AML-193 (cell line): ENCODE results near the gene XRCC3.

Experiments
- DNase-seq, 2 experiments: peaks; one replicate each; lab custom pipeline; 2025; lab: John Stamatoyannopoulos, UW

XRCC3 gene

DNA sequence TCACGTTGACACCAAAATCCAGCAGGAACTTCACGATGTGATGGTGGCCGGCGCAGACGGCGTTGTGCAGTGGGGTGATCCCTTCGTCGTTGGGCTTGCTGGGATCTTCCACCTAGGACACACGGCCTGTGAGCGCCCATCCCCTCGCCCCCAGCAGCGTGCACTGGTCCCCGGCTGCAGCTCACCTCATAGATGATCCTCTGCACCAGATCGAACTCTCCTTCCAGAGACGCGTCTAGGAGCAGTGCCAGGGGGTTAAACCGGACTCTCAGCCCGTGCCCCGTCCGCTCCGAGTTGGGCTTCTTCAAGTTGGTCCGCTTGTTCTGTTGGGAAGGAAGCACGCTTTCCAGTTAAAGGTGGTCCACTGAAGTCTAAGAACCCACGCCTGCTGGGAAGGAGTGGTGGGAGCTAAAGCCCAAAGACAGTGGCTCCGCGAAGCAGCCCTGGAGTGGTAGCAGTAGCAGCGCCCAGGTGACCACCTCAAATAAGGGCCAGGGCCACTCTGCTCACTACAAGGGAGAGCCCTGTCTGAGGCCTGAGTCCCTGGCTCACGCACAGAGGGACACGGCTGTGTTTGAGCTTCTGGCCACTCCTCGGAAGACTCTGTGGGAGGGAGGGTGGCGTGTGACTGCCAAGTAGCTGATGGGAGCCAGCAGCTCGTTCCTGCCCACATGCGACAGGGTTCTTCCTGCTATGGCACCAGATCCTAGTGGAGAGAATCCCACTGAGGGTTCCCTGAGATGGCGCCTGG lies 23.6 kb upstream of the XRCC3 start:
- DNase-seq = no peak

DNA sequence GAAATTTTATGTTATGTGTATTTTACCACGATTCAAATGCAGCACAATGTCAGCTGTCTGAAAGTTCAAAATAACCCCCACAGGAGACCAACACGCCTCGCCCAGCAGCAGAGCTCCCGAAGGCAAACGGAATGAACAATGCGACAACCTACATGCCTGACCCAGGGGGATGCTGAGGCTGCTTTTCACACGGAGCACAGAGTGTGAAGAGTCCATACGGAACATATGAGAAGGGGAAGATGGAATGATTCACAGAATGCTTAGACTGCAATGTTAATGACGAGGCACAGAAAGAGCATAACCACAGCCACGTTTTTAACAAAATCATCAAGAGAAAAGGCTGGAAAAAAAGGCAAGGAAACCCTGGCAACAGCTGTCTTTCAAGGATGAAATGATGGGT lies 22.9 kb upstream of the XRCC3 start:
- DNase-seq = no peak

DNA sequence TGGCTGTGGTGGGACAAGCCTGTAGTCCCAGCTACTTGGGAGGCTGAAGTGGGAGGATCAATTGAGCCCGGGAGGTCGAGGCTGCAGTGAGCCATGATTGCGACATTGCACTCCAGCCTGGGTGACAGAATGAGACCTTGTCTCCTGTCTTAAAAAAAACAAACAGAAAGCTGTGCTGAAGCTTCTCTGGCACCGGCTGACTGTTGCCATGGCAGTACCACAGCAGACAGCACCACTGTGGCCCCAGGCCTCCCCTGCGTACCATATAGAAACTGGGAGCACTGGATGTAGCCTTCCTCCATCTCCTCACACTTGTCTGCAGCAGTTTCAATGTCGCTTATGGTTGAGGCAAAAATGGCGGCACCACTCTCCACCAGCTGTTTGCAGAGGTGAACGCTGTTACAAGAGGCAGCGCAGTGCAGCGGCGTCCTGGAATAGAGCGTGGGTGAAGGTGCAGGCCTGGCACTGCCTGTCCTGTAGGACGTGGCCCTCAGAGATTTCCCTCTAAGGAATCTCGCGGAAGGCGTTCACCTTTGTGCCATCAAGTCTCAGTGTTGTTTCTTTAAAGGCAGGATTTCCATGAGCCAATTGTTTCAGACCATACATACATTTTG lies 22.3 kb upstream of the XRCC3 start:
- no peak for DNase-seq

DNA sequence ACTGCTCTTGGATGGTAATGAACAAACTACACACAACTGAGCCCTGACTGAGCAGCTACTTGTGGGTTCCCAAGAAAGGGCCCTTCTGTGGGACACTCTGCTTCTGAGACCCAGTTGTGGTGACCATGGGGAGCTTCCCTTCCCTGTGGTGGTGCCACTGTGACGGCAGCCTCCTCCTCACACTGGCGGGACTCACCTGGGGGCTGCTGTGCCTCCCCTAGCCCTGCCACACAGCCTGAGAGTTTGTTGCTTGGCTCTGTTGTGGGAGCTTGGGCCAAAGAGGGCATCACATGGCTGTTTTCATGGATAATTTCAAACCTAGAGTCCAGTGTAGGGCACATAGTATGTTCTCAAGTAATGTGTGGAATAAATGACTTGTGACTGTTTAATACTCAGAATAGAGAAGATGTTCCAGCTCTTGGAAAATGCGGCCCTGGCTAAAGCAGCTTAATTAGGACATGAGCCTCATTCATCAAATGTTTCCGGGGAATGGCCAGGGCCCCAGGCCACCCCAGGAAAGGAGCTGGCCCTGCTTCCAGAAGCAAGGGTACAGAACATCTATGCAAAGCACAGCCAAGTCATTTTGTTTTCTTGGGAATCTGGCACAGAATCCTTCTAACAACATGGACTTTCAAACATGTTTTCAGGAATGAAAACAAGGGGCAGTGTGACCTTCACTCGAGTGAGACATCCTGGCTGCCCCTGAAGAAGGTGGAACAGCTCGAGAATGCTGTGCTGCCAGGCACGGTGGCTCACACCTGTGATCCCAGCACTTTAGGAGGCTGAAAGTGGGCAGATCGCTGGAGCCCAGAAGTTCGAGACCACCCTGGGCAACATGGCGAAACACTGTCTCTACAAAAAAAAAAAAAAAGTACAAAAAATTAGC lies 21.5 kb upstream of the XRCC3 start:
- no peak for DNase-seq

DNA sequence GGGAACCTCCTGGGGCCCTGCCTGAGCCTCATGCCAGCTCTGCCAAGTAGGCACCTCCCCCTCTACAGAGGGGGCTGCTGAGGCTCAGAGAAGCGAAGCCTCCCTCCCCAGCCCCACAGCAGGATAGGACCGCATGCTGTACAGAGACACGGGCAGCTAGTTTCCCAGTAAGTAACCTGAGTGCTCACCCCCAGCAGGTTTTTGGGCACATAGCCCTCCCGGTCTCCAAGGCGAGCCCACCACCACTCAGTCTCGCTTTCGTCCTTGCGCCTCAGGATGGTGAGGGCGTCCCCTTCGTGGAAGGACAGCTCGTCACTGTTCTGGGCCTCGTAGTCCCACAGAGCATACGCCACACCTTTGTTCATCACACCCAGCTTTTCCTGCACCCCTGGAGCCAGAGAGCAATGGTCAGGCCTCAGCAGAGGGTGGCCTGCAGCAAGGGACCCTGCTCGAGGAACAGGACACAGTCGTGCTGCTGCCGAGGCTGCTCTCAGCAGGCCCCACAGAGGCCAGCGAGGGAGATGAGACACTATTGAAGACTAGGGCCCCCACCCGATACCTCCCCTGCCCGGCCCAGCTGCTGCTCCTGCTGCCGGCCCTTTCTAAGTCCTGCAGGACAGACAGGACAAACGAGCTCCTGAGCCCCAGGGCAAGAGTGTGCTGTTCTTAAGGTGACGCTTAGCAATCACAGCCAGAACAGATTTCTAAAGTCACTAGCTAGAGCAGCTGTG lies 20.7 kb upstream of the XRCC3 start:
- no peak for DNase-seq

DNA sequence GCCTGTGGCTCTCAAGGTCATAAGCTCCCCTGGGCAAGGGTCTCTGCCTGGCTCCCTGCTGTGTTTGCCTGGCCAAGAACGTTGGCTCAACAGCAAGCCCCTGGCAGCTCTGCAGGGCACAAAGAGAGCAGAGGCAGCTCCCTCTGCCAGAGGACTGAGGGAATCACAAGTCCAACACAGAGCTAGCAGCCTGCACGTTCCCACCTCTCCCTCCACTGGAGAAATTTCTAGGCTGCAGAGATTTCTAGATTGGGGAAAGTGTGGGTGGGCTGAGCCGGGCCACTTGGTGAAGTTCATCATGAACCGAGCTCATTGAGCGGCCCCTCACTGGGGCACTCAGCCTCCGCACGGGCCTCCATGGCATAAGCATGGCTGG lies 20.2 kb upstream of the XRCC3 start:
- DNase-seq = no peak

DNA sequence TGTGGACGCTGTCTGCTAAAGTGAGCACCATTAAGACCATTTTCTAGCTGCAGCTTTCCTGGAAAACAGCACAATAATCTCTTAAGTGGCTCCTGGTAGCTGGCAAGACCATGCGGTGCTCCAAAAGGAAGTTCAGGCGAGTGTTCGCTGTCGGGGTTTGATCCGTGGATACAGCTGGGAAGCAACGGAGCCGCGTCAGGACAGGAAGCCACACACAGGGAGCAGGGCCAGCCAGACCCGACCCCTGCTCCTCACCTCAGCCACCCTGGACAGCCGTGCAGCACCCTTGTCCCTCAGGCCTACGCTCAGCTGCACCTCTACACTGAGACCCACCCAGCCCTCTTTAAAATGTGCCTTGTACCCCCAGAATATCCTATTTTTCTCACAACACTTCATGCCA lies 19.8 kb upstream of the XRCC3 start:
- no peak for DNase-seq

DNA sequence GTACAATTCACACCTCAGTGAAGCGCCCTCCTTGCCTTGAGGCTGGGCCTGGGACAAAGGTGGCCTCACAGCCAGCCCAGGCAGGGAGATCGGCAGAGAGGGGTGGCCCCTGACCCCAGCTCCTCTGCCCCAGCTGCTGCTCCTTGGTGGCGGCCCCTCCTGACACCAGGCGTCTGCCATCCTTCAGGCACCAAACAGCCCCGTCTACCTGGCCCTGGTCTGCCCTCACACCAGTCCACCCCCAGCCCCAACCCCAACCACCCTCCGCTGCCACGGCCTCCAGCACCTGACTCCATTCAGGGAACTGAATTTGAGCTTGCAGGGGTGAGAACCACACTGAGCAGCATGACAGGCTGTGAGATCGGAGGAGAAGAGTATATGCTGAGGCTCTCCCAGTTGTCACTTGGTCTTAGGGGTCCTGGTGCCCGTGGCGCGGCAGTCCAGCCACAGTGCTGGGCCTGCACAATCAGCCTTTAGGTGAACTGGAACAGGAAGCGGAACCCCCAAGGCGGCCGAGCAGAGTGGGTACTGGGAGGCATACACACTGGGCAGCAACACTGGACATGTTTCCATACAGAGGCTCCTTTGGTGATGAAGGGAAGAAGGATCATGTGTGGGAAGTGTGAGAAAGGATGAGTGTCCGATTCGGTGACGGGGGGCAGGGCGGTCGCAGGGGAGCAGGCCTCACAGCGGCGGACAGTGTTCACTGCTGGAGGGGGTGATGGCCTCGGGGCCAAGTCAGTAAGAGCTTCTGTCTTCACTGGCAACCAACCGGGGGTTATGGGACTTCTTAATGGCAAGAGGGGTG lies 19.0 kb upstream of the XRCC3 start:
- no peak for DNase-seq

DNA sequence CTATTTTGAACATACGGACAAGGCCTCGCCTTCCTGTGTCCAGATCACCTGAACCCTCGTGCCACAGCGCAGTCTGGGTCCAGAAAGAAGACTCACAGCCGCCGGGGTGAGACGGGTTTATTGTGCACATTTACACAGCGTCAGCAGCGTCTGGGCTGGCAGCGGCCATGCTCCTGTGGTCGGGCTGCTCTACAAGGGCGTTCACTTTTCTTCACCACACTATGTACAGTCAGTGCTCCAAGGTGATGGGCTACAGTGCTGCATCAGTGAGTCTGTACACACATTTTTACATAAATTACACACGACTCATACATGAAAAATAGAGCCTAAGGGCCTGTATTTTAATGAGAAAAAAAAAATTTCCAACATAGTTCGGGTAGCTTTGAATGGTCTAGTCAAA lies 18.4 kb upstream of the XRCC3 start:
- no peak for DNase-seq

DNA sequence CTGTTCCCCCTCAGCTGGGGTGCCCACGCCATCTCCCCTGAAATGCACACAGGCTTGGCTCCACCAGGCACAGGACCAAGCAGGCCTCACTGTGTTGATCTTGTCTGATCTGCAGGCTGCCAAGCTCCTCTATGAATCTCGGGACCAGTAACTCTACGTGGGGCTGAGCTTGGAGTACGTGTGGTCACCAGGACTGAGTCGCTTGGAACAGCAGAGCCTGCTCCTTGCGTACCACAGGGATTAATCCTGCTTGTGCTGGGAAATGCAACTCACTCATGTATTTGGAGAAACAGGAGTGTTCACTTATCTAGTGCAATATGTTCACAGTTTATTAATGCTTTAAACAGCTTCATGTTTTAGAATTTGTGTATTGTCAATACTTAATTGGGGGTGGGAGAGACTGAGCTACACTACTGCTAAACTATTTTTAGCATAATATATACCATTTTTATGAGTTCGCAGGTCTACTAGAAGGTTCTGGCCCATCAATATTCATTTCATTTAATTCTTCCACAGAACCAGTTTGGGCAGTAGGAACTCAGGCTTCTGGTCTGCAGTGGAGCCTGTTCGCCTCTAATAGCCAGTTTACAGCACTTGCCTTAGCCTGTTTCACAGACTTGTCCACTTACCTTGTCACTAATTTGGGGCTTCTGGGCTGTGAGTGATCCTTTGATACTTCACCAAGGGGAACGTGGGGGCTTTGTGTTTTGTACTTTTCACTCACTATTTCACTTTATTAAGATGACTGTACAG lies 17.8 kb upstream of the XRCC3 start:
- DNase-seq = no peak

DNA sequence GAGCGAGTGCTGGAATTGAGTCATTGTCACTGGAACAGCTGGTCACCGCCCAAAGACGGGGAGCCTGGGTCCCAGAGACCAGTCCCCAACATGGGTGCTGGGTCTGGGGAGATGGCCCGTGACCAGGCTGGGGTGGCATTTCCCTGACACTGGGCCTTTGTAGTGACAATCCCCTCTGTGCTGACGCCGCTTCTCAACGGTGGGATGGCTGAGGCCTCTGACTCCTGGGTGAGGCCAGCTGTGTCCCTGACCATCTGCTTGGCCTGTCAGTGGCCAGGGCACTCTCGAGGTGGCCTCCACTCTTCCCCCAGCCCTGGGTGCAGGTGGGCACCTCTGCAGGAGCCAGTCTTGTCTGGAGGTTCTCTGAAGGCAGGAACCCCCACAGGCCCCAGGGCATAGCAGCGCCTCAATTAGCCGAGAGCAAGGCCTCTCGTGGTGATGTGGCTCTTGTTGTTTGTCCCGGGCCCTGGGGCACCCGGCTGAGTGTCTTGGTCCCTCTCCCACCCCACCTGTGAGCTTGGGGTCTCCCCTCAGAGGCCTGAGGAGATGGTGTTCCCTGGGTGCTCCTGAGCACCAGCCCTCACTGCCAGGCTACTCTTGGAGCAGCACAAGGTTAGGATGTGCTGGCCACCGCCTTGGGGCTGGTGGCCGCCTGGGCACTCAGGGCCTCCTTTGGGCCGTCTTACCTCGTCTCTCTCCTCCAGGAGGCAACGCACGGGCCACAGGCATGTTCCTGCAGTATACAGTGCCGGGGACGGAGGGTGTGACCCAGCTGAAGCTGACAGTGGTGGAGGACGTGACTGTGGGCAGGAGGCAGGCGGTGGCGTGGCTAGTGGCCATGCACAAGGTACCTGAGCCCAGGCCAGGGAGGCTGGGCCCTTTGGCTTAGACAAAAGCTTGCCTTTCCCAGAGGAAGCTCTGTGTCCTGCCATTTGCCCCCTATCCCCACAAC lies 16.9 kb upstream of the XRCC3 start:
- no peak for DNase-seq

DNA sequence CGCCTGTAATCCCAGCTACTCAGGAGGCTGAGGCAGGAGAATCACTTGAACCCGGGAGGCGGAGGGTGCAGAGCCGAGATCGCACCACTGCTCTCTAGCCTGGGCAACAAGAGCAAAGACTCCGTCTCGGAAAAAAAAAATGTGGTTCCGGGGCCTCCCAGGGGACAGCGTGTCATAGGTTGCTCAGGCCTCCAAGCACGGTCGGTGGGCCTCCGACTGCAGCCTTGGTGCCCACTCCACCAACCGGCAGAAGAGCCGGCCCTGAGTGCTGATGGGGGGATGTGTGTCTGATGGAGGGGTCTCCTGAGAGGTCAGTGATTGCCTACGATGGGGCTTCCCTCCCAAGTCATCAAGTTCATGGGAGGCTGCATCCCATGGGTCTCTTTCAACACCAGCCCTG lies 16.2 kb upstream of the XRCC3 start:
- DNase-seq = no peak

DNA sequence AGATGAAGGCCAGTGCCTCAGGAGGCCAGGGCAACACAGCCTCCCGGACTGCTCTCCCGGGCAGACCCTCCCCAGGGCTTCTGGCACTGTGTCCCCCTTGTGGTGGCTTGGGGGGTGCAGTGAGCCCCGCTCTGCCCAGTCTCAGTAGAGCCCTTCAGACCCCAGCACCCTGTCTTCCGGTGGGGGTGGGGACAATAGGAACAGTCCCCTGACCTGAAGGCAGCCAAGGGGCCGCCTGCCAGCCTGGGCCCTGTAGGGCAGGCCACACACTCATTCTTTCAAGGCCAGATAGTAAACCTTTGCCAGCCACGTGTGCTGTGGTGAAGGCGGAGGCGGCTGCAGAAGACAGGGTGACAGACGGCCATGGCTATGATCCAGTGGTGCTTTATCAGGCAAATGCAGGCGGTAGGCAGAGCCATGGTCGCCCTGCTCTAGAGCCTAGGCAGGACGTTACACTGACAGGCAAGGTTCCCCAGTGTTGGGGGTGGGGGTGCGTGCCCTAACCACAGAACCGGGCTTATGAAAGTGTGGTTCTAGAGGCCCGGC lies 15.3 kb upstream of the XRCC3 start:
- DNase-seq = no peak

DNA sequence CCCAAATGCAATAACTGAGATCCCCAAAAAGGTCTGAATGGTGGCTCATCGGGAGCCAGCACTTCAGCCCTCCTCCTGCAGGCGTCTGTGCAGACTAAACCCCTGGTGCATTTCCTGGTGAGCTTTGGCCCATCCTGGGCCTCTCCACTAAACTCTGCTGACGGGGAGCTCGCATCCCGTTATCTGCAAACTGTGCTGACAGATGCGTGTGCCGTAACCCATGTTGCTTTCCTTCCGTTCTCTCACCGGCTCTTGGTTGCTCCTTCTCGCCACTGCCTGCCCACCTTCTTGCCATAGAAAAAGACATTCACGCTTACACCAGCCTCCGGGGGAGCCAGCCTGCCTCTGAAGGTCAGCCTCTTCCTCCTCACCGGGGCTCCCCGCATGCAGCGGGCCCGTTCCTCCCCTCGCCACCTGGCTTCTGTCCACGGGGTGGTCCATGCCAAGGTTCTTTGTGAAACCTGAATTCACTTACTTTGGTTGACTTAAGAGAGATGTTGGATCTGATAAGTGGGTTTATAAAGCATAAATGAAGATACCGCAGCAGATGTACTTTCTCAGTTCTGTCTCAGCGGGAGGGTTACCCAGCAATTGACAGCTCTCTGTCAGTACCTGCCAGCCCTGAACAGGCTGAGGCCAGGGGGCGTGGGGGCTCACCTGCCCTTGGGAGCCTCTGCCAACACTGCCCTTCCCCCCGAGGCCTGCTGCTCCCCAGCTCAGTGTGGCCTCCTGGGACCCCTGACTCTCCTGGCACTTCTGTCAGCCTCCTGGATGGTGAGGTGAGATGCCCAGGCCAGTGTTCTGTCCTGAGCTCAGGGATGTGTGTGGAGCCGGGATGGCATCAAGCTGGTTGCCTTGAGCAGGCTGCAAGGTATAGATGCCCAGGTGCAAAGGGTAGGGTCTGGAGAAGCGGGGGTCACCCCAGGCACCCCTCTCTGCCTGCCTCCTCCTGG lies 14.5 kb upstream of the XRCC3 start:
- DNase-seq = no peak

DNA sequence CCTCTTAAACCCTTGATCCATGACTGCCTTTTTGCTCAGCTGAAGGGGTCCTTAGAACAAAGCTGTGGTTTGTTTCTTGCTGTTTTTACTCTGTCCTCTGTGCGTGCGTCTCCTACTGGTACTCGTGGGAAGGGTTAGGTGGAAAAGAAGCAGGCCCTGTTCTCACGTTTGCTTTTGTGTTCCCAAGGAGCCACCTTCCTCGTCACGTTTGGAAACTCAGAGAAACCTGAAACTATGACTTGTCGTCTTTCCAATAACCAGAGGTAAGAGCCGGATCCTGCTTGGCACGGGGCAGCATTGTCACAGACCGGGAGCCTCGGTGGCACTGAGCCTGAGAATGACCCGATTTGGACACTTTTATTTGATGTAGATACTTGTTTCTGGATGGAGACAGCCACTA lies 13.5 kb upstream of the XRCC3 start:
- DNase-seq = no peak

DNA sequence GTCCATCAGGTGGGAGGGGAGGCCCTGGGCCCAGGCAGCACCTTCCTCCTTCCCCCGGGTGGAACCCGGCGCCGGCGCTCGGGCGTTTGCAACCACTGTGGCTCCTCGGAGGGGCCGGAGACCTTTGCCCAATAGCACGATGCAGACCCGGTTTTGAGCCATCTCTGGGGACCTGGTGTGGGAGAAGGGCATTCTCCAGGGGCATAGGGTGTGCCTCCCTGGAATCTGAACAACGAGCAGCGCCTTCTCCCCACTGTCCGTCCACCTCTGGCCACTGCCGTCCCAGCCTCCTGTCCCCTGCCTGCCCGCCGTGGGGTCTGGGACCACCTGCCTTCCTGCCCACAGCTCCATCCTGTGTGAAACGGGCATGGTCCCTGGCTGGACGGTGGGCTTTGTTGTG lies 12.9 kb upstream of the XRCC3 start:
- no peak for DNase-seq

DNA sequence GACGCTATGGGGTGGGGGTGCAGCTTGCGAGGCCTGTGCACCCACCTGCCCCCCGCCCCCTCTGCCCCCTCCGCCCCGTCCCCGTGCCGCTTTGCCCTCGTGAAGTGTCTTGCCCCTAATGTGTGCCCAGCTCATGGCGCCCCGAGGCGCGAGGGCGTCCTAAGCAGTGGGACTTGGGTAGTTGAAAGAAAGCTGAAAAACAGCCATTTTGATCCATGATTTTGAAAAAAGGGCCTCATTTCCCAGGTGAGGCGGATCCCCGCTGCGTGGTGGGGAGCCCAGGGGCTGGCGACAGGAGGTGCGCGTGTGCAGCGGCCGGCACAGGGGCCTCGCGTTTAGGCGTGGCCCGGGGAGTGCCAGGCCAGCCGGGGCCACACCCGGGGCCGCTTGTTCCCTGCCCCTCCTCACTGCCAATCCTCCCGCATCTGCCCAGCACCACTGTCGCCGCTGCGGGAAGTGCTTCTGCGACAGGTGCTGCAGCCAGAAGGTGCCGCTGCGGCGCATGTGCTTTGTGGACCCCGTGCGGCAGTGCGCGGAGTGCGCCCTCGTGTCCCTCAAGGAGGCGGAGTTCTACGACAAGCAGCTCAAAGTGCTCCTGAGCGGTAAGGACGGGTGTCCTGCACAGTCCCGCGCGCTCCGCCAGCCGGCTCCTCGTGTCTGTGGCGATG lies 12.2 kb upstream of the XRCC3 start:
- DNase-seq = no peak

DNA sequence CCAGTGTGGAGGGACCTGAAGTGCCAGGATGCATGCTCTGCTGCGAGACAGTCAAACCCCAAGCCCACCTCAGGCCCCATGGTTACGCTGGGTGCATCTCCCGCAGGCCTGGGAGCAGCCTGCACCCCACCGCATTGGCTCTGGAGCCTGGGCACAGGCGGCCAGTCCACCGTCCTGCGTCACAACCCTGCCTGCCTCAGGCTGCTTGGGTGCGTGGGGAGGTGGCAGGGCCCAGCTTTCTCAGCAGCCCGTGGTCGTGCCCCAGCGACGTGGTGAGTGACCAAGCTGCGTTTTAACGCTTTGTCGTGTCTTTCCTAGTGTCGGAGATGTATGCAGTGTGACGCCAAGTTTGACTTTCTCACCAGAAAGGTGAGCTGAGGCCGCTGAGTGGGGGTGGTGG lies 11.2 kb upstream of the XRCC3 start:
- DNase-seq = no peak
